NOMO-1 treated with dmso at 0.1 percent for 144 hours (cell line): Measurements from ENCODE around the gene COIL.
"Not testable (repeated sequence)": the region's sequence is repeated elsewhere in the genome, so short reads cannot be mapped to it uniquely, and the experiment has no call there.

Experiments used
- DNase-seq: peaks from one replicate; lab custom pipeline; 2025; ENCODE audit not compliant: unreplicated experiment; lab: John Stamatoyannopoulos, UW

The COIL gene, protein sequence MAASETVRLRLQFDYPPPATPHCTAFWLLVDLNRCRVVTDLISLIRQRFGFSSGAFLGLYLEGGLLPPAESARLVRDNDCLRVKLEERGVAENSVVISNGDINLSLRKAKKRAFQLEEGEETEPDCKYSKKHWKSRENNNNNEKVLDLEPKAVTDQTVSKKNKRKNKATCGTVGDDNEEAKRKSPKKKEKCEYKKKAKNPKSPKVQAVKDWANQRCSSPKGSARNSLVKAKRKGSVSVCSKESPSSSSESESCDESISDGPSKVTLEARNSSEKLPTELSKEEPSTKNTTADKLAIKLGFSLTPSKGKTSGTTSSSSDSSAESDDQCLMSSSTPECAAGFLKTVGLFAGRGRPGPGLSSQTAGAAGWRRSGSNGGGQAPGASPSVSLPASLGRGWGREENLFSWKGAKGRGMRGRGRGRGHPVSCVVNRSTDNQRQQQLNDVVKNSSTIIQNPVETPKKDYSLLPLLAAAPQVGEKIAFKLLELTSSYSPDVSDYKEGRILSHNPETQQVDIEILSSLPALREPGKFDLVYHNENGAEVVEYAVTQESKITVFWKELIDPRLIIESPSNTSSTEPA

DNA sequence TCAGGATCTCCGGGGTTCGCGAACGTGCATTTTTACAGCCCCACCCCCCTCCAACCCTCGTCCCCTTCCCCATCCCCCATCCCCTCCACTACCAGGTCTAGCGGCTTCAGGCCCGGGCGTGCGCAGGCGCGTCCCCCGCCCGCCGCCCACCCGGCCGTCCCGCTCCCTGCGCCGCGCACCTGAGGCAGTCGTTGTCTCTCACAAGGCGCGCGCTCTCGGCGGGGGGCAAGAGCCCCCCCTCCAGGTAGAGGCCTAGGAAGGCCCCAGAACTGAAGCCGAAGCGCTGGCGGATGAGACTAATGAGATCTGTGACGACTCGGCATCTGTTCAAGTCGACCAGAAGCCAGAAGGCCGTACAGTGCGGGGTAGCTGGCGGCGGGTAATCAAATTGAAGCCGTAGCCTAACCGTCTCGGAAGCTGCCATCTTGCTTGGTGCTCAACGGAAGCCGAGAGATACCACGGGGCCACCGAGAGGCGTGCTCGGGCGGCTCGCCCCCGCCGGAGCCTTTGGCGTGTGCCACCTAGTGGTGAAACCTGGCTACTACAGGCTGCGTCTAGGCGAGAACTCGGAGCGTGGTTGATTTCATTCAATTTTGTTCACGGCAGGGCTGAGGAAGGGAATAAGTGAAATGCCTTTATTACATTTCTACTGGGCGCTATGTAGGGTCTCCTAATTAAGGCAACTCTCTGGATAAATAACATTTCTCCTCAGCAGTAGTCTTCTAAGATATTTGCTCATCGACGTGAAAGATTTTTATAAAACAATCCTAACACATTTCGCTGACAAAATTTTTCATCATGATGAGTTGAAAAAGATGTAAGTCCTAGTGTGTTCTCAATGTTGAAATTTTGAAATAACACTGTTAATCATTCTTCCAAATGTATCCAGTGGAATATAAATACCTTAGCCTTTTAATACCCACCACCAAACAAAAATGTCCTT lies at the start of gene COIL:
Gene COIL (minus strand): TSS at position 455 of the 943 bp plus-strand sequence. CDS start 31 bp downstream, at position 424.
- DNase-seq, result peak; percentile 85

DNA sequence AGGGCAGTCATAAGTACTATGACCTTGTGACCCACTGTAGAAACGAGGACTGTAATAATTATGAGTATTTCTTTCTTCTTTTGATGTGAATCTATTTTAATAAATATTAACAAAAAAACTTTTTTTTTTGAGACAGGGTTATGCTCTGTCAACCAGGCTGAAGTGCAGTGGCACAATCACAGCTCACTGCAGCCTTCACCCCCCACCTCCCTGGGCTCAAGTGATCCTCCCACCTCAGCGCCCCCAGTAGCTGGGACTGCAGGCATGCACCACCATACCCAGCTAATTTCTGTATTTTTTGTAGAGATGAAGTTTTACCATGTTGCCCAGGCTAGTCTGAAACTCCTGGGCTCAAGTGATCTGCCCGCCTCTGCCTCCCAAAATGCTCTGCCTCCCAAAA lies 49.6 kb upstream of the COIL start:
- DNase-seq, result no peak

DNA sequence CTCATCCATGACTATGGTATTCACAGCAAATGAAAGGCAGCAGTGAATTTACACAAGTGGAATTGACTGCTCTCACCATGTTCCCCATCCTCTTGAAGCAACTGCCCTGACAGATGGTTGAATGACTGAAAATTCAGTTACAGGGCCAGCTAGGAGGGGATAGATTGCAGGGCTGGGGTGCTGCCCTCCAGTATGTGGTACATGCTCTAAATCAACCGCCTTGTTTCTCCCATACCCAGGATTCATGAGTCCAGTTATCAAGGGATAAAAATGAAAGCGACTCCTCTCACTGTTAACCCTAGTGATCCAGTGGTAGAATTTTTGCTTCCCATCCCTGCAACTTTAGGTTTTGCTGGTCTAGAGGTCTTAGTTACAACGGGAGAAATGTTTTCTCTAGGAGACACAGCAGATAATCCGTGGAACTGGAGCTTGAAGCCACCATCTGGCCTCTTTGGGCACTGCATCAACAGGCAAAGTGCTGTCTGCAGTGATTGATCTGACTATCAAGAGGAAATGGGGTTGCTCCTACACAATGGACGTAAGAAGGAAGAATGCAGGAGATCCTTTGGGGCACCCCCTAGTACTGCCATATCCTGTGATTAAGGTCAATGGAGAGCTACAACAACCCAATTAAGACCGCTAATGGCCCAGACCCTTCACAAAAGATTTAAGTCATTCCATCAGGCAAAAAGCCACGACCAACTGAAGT lies 49.0 kb upstream of the COIL start:
- DNase-seq, result peak; percentile 31

DNA sequence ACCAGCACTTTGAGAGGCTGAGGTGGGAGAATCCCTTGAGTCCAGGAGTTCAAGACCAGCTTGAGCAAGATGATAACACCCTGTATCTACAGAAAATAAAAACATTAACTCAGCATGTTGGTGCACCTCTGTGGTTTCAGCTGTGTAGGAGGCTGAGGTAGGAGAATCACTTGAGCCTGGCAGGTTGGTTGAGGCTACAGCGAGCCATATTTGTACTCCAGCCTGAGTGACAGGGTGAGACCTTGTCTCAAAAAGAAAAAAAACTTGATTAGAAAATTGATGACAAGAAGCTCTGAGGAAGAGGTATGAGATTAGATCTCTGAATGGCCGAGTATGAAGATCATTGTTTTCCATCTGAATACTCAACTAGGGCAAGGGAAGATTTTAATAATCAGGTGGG lies 48.1 kb upstream of the COIL start:
- DNase-seq, result no peak

DNA sequence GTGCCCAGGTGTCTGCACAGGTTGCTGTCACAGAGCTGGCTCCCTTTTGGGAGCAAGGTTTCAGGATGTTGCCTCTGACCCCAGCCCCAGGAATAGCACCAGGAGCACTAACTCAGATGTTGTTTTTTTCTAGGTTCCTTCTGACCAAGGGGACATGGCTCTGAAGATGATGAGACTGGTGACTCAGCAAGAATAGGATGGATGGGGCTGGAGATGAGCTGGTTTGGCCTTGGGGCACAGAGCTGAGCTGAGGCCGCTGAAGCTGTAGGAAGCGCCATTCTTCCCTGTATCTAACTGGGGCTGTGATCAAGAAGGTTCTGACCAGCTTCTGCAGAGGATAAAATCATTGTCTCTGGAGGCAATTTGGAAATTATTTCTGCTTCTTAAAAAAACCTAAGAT lies 45.2 kb upstream of the COIL start:
- peak; percentile 27 for DNase-seq

DNA sequence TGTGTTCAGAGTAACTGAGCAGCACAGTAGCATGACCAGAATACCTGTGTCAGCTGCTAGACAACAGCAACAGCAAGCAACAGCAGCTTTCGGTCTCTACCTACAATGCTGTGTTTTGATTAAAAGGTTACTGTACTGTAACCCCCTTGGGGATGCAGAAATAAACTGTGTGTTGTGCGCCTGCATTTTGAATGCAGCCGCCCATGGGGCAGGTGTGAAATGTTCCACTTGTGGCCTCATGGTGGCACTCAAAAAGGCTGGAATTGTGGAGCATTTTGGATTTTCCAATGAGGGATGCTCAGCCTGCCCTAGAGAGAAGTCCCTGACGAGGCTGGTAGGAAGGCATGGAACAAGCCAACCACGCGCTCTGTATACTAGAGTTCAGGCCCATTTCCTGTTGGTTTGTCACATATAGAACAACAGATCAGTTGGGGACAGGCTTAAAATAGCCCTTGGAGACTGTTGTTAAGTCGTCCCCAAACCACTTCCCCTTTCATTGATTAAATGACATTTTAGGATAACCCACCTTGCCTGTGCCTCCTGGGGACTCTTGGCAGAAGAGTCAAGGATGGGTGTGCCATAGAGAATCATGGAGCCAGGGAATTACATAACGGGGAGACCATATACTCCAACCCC lies 44.2 kb upstream of the COIL start:
- DNase-seq, result peak; percentile 91

DNA sequence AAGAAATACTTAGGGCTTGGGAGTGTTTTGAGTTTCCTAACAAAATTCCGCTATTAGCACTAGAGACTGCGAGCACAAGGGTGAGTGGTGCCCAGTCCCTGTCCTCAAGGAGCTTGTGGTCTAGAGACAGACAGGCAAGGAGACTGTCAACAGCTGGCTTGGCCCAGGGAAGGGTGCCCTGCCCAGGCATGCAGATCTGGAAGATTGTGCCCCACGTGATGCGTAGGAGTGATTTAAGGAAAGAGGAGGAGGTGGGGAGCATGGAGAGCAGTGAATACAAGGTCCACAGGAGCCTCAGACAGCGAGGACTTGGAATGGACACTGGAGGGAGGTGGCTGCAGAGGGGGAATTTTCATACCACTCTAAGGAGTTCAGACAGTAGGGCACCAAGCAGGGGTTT lies 42.1 kb upstream of the COIL start:
- no peak for DNase-seq

DNA sequence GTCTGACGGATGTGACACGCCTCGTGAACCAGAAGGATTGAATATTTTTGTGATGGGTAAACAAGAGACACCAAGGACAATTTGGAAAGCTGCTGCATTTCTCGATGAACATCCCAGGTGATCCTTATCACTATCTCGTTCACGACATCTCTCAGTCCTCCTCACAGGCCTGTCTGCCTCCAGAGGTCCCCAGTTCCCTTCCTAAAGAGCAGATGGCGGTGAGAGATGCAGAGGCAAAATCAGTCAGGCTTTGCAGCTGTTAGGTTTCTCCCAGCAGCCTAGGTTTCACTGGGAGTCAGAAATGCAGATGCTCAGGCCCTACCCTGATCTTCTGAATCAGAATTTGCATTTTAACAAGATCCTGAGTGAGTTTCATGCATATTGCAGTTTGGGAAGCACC lies 40.7 kb upstream of the COIL start:
- DNase-seq, result no peak

DNA sequence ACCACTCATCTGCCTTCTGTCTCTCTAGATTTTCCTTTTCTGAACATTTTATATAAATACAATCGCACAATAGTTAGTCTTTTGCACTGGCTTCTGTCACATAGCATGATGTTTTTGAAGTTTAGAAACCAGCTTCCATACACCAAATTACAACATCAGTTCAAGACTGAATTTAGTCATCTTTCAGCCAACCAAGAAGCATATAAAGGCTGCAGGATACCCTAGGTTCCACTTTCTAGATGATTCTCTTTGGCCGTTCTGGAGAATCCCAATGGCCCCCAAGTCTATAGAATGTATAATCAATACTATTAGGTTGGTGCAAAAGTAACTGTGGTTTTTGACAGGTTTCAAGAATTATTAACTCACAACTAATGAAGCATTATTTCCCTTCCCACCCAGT lies 36.5 kb upstream of the COIL start:
- no peak for DNase-seq

DNA sequence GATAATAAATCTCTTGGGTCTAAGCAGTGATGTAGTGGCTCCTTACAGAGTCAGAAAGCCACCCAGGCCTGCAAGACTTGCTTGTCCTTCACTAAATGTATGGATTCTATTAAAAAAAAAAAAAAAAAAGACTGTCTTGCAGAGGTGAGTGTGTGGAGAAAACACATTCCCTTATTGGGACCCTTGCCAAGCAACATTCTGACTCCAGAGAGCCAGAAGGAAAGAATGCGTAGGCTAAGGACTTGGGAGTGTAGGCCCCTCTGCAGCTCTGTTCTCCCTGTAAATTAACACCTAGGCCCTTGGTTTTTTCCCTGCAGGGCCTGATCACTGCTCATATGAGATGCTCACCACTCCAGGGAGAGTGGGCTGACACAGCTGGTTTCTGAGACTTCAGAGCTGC lies 34.9 kb upstream of the COIL start:
- DNase-seq, result no peak

DNA sequence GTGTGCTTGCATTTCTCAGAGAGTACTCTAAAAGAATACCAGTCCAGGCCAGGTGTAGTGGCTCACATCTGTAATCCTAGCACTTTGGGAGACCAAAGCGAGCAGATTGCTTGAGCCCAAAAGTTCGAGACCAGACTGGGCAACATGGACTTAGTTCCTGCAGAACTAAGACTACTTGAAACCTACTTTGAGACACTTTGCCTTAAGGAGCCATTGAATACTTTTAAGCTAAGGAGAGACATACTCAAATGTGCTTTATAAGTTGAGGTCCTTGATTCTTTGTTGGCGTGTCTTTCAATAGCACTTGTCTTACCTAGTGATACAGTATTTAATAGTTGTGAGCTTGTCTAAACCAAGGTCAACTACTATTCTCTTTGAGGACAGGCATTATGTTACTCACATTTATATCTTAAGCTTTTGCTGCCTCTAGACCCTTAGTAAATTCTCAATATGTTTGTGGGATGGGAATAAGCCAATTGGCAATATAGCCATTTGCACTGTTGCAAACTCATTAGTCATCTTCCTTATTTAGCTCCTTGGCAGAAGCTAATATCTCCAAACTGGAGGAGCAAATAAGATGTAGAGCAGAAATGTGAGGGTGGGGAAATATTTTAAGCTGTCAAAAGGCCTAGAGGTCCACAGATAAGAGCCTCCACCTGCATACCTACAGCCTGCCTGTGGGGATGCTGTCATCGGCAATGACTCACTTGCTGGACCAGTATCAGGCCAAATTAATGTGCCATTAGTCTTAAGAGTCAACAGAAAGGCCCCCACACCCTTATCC lies 33.4 kb upstream of the COIL start:
- DNase-seq, result no peak

DNA sequence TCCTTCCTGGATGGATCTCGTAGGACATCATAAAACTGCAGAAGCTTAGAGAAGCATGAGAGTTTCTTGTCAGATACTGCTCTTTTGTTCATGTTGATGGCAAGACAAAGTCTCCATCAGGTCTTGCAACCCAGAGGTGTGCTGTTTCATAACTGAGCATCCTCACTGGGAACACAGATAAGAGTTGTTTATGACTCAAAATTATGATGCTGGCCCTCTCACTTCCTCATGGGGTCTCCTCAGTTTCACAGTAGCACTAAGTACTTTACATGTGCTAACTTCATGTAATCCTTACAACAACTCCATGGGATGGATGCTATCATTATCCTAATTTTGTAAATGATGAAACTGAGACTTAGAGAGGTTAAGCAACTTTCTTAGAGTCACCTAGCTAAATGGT lies 31.5 kb upstream of the COIL start:
- DNase-seq, result no peak

DNA sequence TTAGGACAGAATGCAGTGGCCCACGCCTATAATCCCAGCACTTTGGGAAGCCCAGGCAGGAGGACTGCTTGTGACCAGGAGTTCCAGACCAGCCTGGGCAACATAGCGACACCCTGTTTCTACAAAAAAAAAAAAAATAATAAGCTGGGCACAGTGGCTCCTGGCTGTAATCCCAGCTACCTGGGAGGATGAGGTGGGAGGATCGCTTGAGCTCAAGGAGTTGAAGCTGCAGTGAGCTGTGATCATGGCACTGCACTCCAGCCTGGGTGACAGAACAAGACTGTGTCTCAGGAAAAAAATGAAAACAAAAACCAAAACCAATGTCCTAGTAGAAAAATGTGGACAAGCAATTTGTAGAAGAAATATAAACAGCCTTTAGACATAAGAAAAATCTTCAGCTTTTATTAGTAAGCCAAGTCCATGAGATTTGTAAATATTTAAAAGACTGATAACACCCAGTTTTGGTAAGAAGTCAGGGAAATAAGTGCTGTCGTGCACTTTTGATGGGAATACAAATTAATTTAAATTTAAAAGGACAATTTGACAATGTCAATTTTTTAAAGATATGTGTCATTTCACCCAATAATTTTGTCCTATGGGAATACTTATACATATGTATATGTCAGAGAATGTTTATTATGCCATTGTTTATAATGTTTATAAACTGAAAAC lies 28.2 kb upstream of the COIL start:
- no peak for DNase-seq

DNA sequence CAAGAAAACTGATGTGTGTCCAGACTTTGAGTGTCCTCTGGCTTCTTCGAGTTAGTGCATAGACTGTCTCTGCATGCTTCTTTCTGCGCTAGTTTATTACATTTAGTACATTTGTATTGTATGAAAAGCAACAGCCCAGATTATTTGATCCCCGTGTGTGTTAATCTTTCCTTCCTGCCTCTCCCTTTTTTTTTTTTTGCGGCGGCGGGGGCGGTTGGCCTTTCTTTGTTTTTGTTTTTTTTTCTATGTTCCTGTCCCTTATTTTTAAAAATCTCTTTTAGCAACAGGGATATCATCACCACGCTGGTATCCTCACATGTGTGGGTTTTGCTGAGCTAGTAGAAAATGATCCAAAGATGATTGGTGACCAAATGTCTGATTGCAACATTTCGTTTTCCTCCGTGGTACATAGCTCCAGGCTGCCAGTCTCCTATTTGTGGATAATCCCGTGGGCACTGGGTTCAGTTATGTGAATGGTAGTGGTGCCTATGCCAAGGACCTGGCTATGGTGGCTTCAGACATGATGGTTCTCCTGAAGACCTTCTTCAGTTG lies 26.5 kb upstream of the COIL start:
- DNase-seq, result no peak

DNA sequence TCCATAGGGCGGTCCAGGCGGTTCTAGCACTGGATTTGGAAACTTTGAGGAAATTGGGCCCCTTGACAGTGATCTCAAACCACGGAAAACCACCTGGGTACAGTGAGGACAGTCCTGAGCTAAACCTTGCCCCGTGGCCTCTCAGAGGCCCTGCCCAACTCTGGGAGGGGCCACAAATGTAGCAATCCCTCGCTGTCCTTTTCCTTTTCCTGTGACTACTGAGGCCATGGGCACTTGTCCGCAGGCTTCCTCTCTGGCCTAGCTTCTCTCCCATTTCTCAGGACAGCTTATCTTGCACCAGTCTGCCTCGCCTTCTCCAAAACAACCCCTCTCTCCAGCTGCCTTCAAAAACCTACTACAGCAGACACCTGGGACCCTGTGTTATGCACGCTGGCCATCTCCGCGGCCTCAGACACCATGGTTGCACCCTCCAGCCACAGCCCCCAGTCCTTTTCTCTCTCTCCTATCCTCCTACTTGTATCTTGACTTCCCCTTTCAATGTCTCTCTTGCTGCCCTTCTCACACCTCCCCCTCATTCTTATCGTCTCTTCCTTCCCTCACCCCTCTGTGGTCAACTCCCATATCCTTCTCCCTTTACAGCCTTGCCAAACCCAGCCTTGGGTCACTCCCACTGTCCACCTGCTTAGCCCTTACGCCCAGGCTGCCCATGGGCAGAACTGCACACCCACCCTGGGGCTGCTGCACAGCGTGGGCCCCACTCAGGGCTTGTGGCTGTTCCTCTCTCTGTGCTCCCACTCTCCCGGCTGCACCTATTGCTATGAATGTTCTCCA lies 24.7 kb upstream of the COIL start:
- peak; percentile 81 for DNase-seq

DNA sequence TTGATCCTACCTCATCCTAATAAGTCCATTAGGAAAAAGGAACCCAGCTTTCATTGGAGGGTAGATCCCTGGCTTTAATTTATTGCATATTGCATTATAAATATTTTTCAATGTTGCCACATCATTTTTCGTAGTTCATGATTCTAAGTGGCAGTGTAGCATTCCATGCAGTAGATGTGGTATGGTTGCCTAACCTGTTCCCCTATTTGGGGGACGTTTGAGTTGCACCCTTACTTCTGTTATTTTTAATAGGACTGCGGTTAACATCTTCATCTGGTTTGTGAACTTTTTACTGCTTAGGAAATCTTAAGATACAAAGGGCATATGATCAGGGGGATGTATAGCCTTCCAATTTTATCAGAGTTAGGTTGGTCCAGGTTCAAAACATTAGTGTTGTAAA lies 22.5 kb upstream of the COIL start:
- DNase-seq, result peak; percentile 65

DNA sequence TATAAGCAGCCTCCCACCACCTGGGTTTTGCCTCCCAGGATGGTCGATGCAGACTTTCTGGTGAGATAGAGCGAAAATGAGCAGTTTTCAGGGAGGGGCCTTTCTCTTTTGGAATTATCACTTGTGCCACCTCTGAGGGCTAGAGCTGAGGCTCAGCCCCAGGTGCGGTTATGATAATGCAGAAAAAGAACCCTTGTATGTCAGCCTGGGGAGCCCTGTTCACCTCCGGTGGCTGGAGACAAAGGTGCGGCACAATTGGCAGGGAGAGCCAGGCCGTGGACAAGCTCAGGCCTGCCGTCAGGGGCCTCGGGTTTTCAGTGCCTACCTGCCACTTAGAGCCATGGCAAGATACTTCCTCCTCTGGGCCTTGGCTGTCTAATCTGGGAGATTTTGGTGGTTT lies 21.5 kb upstream of the COIL start:
- DNase-seq, result no peak

DNA sequence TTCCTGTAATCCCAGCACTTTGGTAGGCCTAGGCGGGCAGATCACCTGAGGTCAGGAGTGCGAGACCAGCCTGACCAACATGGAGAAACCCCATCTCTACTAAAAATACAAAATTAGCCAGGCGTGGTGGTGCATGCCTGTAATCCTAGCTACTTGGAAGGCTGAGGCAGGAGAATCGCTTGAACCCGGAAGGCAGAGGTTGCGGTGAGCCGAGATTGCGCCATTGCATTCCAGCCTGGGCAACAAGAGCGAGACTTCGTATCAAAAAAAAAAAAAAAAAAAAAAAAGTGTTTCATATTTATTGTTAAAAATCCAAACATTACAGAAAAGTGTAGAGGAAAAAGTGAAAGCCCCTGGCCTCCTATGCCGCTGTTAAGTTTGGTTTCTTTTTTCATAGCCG lies 19.7 kb upstream of the COIL start:
- not testable (repeated sequence) for DNase-seq
